PFSK-1 (cell line): ENCODE results near the gene MBD2.

Experiments used
- SIN3A ChIP-seq: IDR thresholded peaks from 2 replicates; pipeline ENCODE4 v1.6.1; 2012; ENCODE audit warnings: mild to moderate bottlenecking, low read length, moderate library complexity, borderline replicate concordance; ENCODE audit not compliant: insufficient read depth
- TAF1 ChIP-seq: IDR thresholded peaks from 2 replicates; pipeline ENCODE4 v1.6.1; 2012; ENCODE audit warnings: low read length, control low read depth, borderline replicate concordance; ENCODE audit not compliant: insufficient read depth

- TF ChIP-seq SIN3A = no peak
- no peak for TF ChIP-seq TAF1
Measured at GRCh38 chr18:54251606-54252390, 27.3 kb upstream of the MBD2 start.
